Type B pancreatic cell (in vitro differentiated cells): ENCODE measurements around the gene MOB2. TPM values are rescaled to one million over a fixed set of nuclear protein-coding genes. Genes with fewer than 3 reads are reported as not detected.
A peak's percentile ranks its signal among the peaks of the same experiment; 100 is the strongest.

Experiments
- DNase-seq: peaks from one replicate; pipeline ENCODE4 v3.0.0; 2021; ENCODE audit warnings: mixed read lengths; ENCODE audit not compliant: unreplicated experiment; ENCODE audit errors: extremely low spot score
- H3K27ac Mint-ChIP-seq: 2 replicates; pipeline ENCODE4 v1.8.0; 2021; ENCODE audit warnings: mild to moderate bottlenecking, mixed read lengths
- H3K27me3 Mint-ChIP-seq: 2 replicates; pipeline ENCODE4 v1.8.0; 2021; ENCODE audit warnings: mixed read lengths
- H3K36me3 Mint-ChIP-seq: 2 replicates; pipeline ENCODE4 v1.8.0; 2021; ENCODE audit warnings: mixed read lengths
- H3K4me1 Mint-ChIP-seq: one replicate; pipeline ENCODE4 v1.8.0; 2021; ENCODE audit warnings: mixed read lengths; ENCODE audit not compliant: unreplicated experiment
- H3K4me3 Mint-ChIP-seq: 2 replicates; pipeline ENCODE4 v1.8.0; 2021; ENCODE audit warnings: mild to moderate bottlenecking, mixed read lengths
- H3K9me3 Mint-ChIP-seq: 2 replicates; pipeline ENCODE4 v1.8.0; 2021; ENCODE audit warnings: mixed read lengths
- total RNA-seq: library from RNA; stranded (reverse); gene quantifications from 2 replicates; pipeline ENCODE4 v1.2.1, GENCODE V29; 2021; ENCODE audit warnings: low replicate concordance
- TF ChIP-seq, protein P1 (sequence below): fragments of 200-600 bp; sonication (generic); conservative IDR thresholded peaks from 2 replicates; pipeline ENCODE4 v1.5.0; 2021; ENCODE audit warnings: antibody characterized with exemption, mild to moderate bottlenecking

The MOB2 gene
- total RNA-seq, 1 donor from 2014 or later = 39.6 TPM

GRCh38 chr11:1458340-1459218 is 28.0 kb downstream of the MOB2 start:
- peak overlapping the region; percentile 31 for H3K4me3 Mint-ChIP-seq
- no peaks in the 10 kb centered on the region for H3K4me1 Mint-ChIP-seq
- no peaks in the 10 kb centered on the region for H3K27me3 Mint-ChIP-seq
- DNase-seq = no peak
- TF ChIP-seq, protein P1, sequence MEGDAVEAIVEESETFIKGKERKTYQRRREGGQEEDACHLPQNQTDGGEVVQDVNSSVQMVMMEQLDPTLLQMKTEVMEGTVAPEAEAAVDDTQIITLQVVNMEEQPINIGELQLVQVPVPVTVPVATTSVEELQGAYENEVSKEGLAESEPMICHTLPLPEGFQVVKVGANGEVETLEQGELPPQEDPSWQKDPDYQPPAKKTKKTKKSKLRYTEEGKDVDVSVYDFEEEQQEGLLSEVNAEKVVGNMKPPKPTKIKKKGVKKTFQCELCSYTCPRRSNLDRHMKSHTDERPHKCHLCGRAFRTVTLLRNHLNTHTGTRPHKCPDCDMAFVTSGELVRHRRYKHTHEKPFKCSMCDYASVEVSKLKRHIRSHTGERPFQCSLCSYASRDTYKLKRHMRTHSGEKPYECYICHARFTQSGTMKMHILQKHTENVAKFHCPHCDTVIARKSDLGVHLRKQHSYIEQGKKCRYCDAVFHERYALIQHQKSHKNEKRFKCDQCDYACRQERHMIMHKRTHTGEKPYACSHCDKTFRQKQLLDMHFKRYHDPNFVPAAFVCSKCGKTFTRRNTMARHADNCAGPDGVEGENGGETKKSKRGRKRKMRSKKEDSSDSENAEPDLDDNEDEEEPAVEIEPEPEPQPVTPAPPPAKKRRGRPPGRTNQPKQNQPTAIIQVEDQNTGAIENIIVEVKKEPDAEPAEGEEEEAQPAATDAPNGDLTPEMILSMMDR = peak; percentile 48
- no peak overlapping the region for H3K27ac Mint-ChIP-seq
- H3K9me3 Mint-ChIP-seq = no peaks in the 10 kb centered on the region
- H3K36me3 Mint-ChIP-seq = no peaks in the 10 kb centered on the region

GRCh38 chr11:1457856-1458255 is 28.7 kb downstream of the MOB2 start:
- Mint-ChIP-seq H3K27me3 (no peaks in the 10 kb centered on the region), H3K4me1 (no peaks in the 10 kb centered on the region), H3K4me3 (no peak overlapping the region), H3K9me3 (no peaks in the 10 kb centered on the region), H3K36me3 (no peaks in the 10 kb centered on the region), H3K27ac (no peak overlapping the region)
- DNase-seq = no peak
- TF ChIP-seq, protein P1 = no peak

DNA sequence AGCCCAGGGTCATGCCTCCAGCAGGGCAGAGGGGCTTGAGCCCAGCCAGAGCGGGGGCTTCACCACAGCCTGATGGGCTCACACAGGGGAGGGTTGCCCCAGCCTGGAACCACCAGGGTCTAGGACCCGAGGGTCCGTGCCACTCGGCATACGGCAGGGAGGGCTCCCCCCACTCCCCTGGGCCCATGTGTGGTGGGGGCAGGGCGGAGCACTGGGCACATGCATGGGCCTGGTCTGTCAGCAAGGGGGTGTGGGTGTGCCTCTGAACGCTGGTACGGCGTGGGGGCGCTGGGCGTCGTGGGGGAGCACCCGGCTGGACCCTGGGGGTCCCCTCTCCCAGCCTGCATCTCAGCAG is 29.3 kb downstream of the MOB2 start:
- H3K4me3 Mint-ChIP-seq = no peak overlapping the region
- TF ChIP-seq, protein P1 = no peak
- H3K27ac Mint-ChIP-seq = no peak overlapping the region
- no peaks in the 10 kb centered on the region for H3K27me3 Mint-ChIP-seq
- no peaks in the 10 kb centered on the region for H3K4me1 Mint-ChIP-seq
- H3K36me3 Mint-ChIP-seq = no peaks in the 10 kb centered on the region
- no peak for DNase-seq
- no peaks in the 10 kb centered on the region for H3K9me3 Mint-ChIP-seq

- H3K27me3 Mint-ChIP-seq = no peaks in the 10 kb centered on the region
- H3K9me3 Mint-ChIP-seq = no peaks in the 10 kb centered on the region
- DNase-seq = no peak
- no peaks in the 10 kb centered on the region for H3K4me1 Mint-ChIP-seq
- TF ChIP-seq, protein P1 = no peak
- H3K27ac Mint-ChIP-seq = no peak overlapping the region
- no peaks in the 10 kb centered on the region for H3K36me3 Mint-ChIP-seq
- no peak overlapping the region for H3K4me3 Mint-ChIP-seq
Measured at GRCh38 chr11:1456596-1457325, 29.8 kb downstream of the MOB2 start.

DNA sequence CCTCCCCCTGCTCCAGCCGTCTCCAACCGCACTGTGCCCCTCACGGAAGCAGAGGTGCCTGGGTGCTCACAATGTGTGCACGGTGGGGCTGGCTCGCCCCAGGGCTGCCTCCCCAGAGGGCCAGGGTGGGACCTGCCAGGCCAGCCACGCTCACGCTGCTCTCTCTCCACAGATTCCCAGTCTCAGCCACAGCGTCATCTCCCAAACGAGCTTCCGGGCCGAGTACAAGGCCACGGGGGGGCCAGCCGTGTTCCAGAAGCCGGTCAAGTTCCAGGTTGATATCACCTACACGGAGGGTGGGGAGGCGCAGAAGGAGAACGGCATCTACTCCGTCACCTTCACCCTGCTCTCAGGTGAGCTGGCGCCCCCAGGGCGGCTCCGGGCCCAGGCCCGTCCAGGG is 30.4 kb downstream of the MOB2 start:
- Mint-ChIP-seq H3K4me1 (no peaks in the 10 kb centered on the region), H3K4me3 (no peak overlapping the region), H3K27me3 (no peaks in the 10 kb centered on the region), H3K9me3 (no peaks in the 10 kb centered on the region), H3K36me3 (no peaks in the 10 kb centered on the region), H3K27ac (no peak overlapping the region)
- no peak for DNase-seq
- TF ChIP-seq, protein P1 = no peak
